Gastroesophageal sphincter (tissue), 3 donors: ENCODE data around the gene NIBAN1.

Source experiments
- EP300 ChIP-seq: sonication (generic); formaldehyde crosslinking; IDR thresholded peaks from one replicate; pipeline ENCODE4 v1.6.1; 2017; ENCODE audit warnings: antibody characterized with exemption, mild to moderate bottlenecking
- POLR2A ChIP-seq, 2 donors: fragments of 450-650 bp; IDR thresholded peaks; one replicate each; pipeline ENCODE4 v1.6.1; 2017; ENCODE audit warnings: antibody characterized with exemption in 2 of 2, mild to moderate bottlenecking in 2 of 2, moderate library complexity in 1 of 2
- POLR2AphosphoS5 ChIP-seq: sonication (generic); formaldehyde crosslinking; IDR thresholded peaks from one replicate; pipeline ENCODE4 v1.6.1; 2017; ENCODE audit warnings: antibody characterized with exemption
- TF ChIP-seq, protein P1 (sequence below), 4 experiments: fragments of 200-600 bp in 2 of 4; fragments of 450-650 bp in 2 of 4; sonication (generic) in 1 of 4; IDR thresholded peaks; one replicate each; pipeline ENCODE4 v1.5.1; 2017 to 2019; ENCODE audit warnings: antibody characterized with exemption in 4 of 4, mild to moderate bottlenecking in 2 of 4, moderate library complexity in 2 of 4

DNA sequence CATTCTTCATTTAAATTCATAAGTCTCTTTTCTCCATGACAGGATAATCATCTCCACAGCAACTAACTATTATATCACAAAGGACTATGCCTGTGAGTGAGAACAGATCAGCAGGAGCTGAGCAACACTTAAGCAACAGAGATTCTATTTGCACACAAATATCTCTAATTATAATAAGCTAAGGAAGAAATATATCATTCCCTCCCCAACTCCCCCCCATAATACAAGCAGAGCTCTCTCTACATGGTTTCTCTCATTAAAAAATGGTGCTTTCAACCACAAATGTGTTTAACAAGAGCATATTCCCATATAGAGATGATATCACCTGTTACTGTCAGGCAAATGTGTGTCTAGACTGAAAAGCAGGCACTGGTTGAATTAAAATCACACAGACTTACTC, 34.5 kb upstream of the NIBAN1 start:
- TF ChIP-seq, protein P1, sequence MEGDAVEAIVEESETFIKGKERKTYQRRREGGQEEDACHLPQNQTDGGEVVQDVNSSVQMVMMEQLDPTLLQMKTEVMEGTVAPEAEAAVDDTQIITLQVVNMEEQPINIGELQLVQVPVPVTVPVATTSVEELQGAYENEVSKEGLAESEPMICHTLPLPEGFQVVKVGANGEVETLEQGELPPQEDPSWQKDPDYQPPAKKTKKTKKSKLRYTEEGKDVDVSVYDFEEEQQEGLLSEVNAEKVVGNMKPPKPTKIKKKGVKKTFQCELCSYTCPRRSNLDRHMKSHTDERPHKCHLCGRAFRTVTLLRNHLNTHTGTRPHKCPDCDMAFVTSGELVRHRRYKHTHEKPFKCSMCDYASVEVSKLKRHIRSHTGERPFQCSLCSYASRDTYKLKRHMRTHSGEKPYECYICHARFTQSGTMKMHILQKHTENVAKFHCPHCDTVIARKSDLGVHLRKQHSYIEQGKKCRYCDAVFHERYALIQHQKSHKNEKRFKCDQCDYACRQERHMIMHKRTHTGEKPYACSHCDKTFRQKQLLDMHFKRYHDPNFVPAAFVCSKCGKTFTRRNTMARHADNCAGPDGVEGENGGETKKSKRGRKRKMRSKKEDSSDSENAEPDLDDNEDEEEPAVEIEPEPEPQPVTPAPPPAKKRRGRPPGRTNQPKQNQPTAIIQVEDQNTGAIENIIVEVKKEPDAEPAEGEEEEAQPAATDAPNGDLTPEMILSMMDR (IDR thresholded peaks at IDR 0.05) = no peak
- no peak for TF ChIP-seq POLR2A (IDR thresholded peaks at IDR 0.05)
- TF ChIP-seq POLR2AphosphoS5 = no peak
- TF ChIP-seq EP300 = no peak
